Astrocyte of the spinal cord (primary cell): ENCODE results near the gene ANKMY1.

ENCODE experiments used
- DNase-seq: peaks from one replicate; pipeline ENCODE4 v3.0.0; 2011; ENCODE audit warnings: low read depth, low spot score
- H3K4me3 ChIP-seq: 2 replicates; pipeline ENCODE4 v1.5.1; 2011; ENCODE audit warnings: low read depth, mild to moderate bottlenecking, low read length, moderate library complexity
- CTCF ChIP-seq: IDR thresholded peaks from 2 replicates; pipeline ENCODE4 v1.5.1; 2012; ENCODE audit warnings: low read depth, mild to moderate bottlenecking, low read length, inconsistent platforms
- in situ Hi-C: cut with HindIII; loops from 2 replicates; pipeline ENCODE4 v1.10.0; 2017; ENCODE audit warnings: low sequenced_read_pairs

The ANKMY1 gene

GRCh38 chr2:240482141-240482540, 75.6 kb downstream of the ANKMY1 start:
- TF ChIP-seq CTCF: no peak
- DNase-seq: no peak
- in situ Hi-C loops: no loop called here
- H3K4me3 ChIP-seq: no peak overlapping the region

- in situ Hi-C loops: no loop called here
- H3K4me3 ChIP-seq: no peak overlapping the region
- TF ChIP-seq CTCF: no peak
- DNase-seq: no peak
Observed at GRCh38 chr2:240481720-240482119, 76.1 kb downstream of the ANKMY1 start.

- H3K4me3 ChIP-seq: no peak overlapping the region
- in situ Hi-C loops: no loop called here
- no peak for TF ChIP-seq CTCF
- DNase-seq: no peak
Observed at GRCh38 chr2:240480834-240481623, 76.8 kb downstream of the ANKMY1 start.

GRCh38 chr2:240479111-240479501, 78.7 kb downstream of the ANKMY1 start:
- no peak for TF ChIP-seq CTCF
- in situ Hi-C loops: no loop called here
- DNase-seq: no peak
- no peak overlapping the region for H3K4me3 ChIP-seq

GRCh38 chr2:240478346-240479110, 79.3 kb downstream of the ANKMY1 start:
- DNase-seq: no peak
- no peak for TF ChIP-seq CTCF
- in situ Hi-C loops: no loop called here
- no peak overlapping the region for H3K4me3 ChIP-seq

GRCh38 chr2:240477916-240478315, 79.9 kb downstream of the ANKMY1 start:
- DNase-seq: no peak
- in situ Hi-C loops: no loop called here
- no peak overlapping the region for H3K4me3 ChIP-seq
- no peak for TF ChIP-seq CTCF
